Thyroid gland (tissue), 4 donors: ENCODE data around the gene SHROOM3.
"Not testable (repeated sequence)": the region's sequence is repeated elsewhere in the genome, so short reads cannot be mapped to it uniquely, and the experiment has no call there.

Experiments used
- CTCF ChIP-seq, 6 experiments: fragments of 200-600 bp in 3 of 6; fragments of 450-650 bp in 3 of 6; sonication (generic) in 3 of 6; IDR thresholded peaks; one replicate each; pipeline ENCODE4 v1.5.1; 2016 to 2019; ENCODE audit warnings: antibody characterized with exemption in 6 of 6, mild to moderate bottlenecking in 2 of 6, inconsistent platforms in 1 of 6, moderate library complexity in 1 of 6
- POLR2A ChIP-seq, 2 donors: fragments of 450-650 bp; IDR thresholded peaks; one replicate each; pipeline ENCODE4 v1.6.1; 2017; ENCODE audit warnings: antibody characterized with exemption in 2 of 2, mild to moderate bottlenecking in 2 of 2, moderate library complexity in 1 of 2

GRCh38 chr4:76608549-76608948, 173.5 kb downstream of the SHROOM3 start:
- not testable (repeated sequence) for TF ChIP-seq POLR2A, CTCF (IDR thresholded peaks at IDR 0.05)
